Neutrophil (primary cell): ENCODE measurements around the gene LAIR1.

ENCODE experiments used
- H3K27ac ChIP-seq: fragments of 200-600 bp; sonication (generic); 2 replicates; pipeline ENCODE4 v1.5.1; 2016; ENCODE audit warnings: mild to moderate bottlenecking, moderate library complexity
- H3K27me3 ChIP-seq: fragments of 200-600 bp; sonication (generic); 2 replicates; pipeline ENCODE4 v1.6.0; 2016; ENCODE audit warnings: mild to moderate bottlenecking
- H3K36me3 ChIP-seq: fragments of 200-600 bp; sonication (generic); 2 replicates; pipeline ENCODE4 v1.5.1; 2017
- H3K4me1 ChIP-seq, 2 experiments: fragments of 200-600 bp in 1 of 2; sonication (generic) in 1 of 2; 1 replicate in 1 of 2; 2 replicates in 1 of 2; pipeline versions ENCODE4 v1.5.1 to v1.6.1; 2013 to 2016; ENCODE audit warnings: low read depth in 1 of 2, low read length in 1 of 2, mild to moderate bottlenecking in 1 of 2, moderate library complexity in 1 of 2; ENCODE audit not compliant: control insufficient read depth in 1 of 2, insufficient read depth in 1 of 2
- H3K4me3 ChIP-seq, 2 experiments: fragments of 200-600 bp in 1 of 2; sonication (generic) in 1 of 2; 1 replicate in 1 of 2; 2 replicates in 1 of 2; pipeline ENCODE4 v1.5.1; 2013 to 2016; ENCODE audit warnings: low read depth in 1 of 2, low read length in 1 of 2, mild to moderate bottlenecking in 1 of 2, moderate library complexity in 1 of 2
- H3K9me3 ChIP-seq: fragments of 200-600 bp; sonication (generic); 2 replicates; pipeline ENCODE4 v1.5.1; 2016
- CTCF ChIP-seq: fragments of 200-600 bp; sonication (generic); IDR thresholded peaks from 2 replicates; pipeline ENCODE4 v1.5.1; 2016; ENCODE audit warnings: antibody characterized with exemption

Gene LAIR1

DNA sequence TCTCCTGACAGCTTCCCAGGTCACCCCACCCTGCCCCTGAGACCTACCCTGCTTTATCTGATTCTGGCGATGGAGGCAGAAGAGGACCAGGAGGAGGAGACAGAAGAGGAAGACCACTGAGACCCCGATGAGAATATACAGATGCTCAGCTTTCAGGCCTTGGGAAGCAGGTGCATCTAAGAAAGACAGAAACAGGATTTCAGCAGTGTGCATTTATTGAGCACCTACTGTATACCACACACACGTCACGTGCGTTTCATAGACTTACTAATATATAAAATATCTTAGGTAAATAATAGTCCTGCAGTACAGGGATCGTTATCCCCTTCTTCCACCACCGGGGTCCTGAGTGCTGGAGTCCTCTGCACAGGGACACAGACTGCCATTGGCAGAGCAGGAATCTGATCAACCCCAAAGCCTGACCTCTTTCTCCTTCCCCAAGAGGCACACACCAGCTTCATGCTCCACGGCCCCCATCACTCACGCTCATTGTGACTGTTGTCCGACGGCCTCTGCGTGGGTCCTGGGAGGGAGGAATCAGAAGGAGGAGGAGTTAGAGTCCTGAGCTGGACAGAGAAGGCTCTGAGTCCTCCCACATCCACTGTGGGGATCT is 8.2 kb downstream of the LAIR1 start:
- no peak overlapping the region for H3K4me3 ChIP-seq
- H3K27me3 ChIP-seq, result no peaks in the 10 kb centered on the region
- peaks cover 19% of the 10 kb centered on the region for H3K36me3 ChIP-seq
- no peaks in the 10 kb centered on the region for H3K9me3 ChIP-seq
- peak overlapping the region; percentile 57 for H3K27ac ChIP-seq
- peaks cover 16 to 32% of the 10 kb centered on the region in 2 experiments for H3K4me1 ChIP-seq
- TF ChIP-seq CTCF, result no peak

DNA sequence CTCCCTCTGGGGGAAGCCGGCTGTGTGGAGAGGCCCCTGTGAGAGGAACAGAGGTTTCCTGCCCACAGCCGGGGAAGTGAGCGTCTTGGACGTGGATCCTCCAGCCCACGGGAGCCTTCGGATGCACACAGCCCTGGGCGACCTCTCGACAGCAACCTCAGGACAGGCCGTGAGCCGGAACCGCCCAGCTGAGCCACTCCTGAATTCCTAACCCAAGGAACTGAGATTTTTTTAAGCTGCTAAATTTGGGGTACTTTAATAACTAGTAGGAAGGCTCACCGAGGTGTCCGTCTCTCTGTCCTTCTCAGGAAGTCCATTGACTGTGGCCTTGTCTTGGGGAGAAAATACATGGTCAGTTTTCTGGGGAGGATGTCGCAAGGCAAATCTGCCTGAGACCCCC is 9.1 kb downstream of the LAIR1 start:
- no peak overlapping the region for H3K4me3 ChIP-seq
- no peak for TF ChIP-seq CTCF
- peaks cover 19% of the 10 kb centered on the region for H3K36me3 ChIP-seq
- H3K4me1 ChIP-seq, result peaks cover 21 to 32% of the 10 kb centered on the region in 2 experiments
- peak overlapping the region; percentile 57 for H3K27ac ChIP-seq
- H3K9me3 ChIP-seq, result no peaks in the 10 kb centered on the region
- no peaks in the 10 kb centered on the region for H3K27me3 ChIP-seq

DNA sequence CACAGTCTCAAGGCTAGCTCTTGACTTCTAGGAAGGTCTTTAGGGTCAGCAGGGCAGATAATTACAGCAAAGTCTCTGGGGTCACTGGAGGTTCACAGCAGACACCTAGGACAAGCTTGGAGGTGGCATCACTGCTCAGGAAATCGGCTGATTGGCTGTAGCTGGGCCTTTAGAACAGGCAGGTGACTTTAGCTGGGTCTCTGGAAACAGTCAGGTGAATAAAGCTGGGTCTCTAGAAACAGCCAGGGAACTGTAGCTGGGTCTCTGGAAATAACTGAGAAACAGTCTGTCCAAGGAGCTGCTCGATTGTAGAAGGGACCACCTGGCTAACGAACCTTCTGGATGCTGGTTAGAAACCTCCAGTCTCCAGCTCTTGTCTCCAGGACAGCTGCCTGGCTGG is 10.0 kb downstream of the LAIR1 start:
- H3K27me3 ChIP-seq, result no peaks in the 10 kb centered on the region
- peaks cover 19% of the 10 kb centered on the region for H3K36me3 ChIP-seq
- no peak overlapping the region for H3K4me3 ChIP-seq
- peaks cover 21 to 26% of the 10 kb centered on the region in 2 experiments for H3K4me1 ChIP-seq
- H3K27ac ChIP-seq, result peak overlapping the region; percentile 57
- H3K9me3 ChIP-seq, result no peaks in the 10 kb centered on the region
- TF ChIP-seq CTCF, result no peak

- Histone ChIP-seq H3K4me3 (no peak overlapping the region), H3K36me3 (peaks cover 19% of the 10 kb centered on the region), H3K9me3 (no peaks in the 10 kb centered on the region), H3K27ac (peak overlapping the region; percentile 82), H3K4me1 (peaks cover 21 to 26% of the 10 kb centered on the region in 2 experiments), H3K27me3 (no peaks in the 10 kb centered on the region)
- TF ChIP-seq CTCF, result no peak
Observed at GRCh38 chr19:54352546-54352945, 12.2 kb downstream of the LAIR1 start.

DNA sequence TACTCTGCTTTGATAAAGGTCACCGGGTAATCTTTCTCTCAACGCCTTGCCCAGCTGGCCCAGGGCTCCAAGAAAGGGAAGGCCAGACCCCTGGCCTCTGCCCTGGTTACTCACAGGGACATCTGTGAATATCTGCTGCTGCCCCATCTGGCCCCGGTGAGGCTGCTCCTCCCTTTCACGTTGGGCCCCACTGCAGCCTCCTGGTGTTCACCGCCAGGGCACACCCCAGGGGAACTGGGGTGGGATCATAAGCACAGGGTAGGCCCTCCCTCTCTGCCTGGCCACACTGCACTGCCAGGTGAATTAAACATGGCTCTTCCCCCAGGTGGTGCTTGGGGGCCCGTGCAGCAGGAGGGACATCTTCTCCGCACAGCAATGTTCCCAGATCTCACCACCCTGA is 12.7 kb downstream of the LAIR1 start:
- H3K27ac ChIP-seq, result peak overlapping the region; percentile 82
- TF ChIP-seq CTCF, result no peak
- H3K36me3 ChIP-seq, result peaks cover 19% of the 10 kb centered on the region
- no peak overlapping the region for H3K4me3 ChIP-seq
- H3K9me3 ChIP-seq, result no peaks in the 10 kb centered on the region
- H3K4me1 ChIP-seq, result peaks cover 21 to 26% of the 10 kb centered on the region in 2 experiments
- H3K27me3 ChIP-seq, result no peaks in the 10 kb centered on the region
